HEK293 (cell line): ENCODE measurements around the gene PCDH15.

ENCODE experiments used
- CTCF ChIA-PET: fragments of 350-600 bp; formaldehyde crosslinking; extraction: SDS; loops from one replicate; lab custom pipeline; 2021; ENCODE audit warnings: antibody characterized with exemption; lab: Yijun Ruan, JAX
- POLR2A ChIA-PET: fragments of 300-600 bp; formaldehyde crosslinking; extraction: SDS; loops from one replicate; lab custom pipeline; 2020; ENCODE audit warnings: antibody characterized with exemption, inconsistent platforms; lab: Yijun Ruan, JAX
- H3K27ac ChIP-seq: fragments of 200-500 bp; sonication (Bioruptor generic); 2 replicates; pipeline ENCODE4 v1.5.1; 2014; ENCODE audit warnings: low read depth, low read length, control low read depth, inconsistent platforms; ENCODE audit errors: extremely low read depth
- H3K36me3 ChIP-seq, 2 experiments: fragments of 200-500 bp in 1 of 2; sonication (Bioruptor generic) in 1 of 2; 1 replicate in 1 of 2; 2 replicates in 1 of 2; pipeline ENCODE4 v1.5.1; 2014 to 2017; ENCODE audit warnings: inconsistent platforms in 2 of 2, low read length in 2 of 2; ENCODE audit not compliant: control insufficient read depth in 2 of 2, insufficient read depth in 1 of 2
- H3K4me1 ChIP-seq: fragments of 200-500 bp; sonication (Bioruptor generic); 2 replicates; pipeline ENCODE4 v1.5.1; 2014; ENCODE audit warnings: mild to moderate bottlenecking, low read length, inconsistent platforms; ENCODE audit not compliant: control insufficient read depth, insufficient read depth
- H3K4me3 ChIP-seq: 2 replicates; pipeline ENCODE4 v1.5.1; 2011; ENCODE audit warnings: low read depth, mild to moderate bottlenecking, control low read depth, low read length, moderate library complexity
- H3K9me3 ChIP-seq: fragments of 200-500 bp; sonication (Bioruptor generic); 2 replicates; pipeline ENCODE4 v1.5.1; 2014; ENCODE audit warnings: low read depth, low read length, inconsistent platforms; ENCODE audit not compliant: control insufficient read depth, insufficient read depth
- ELK4 ChIP-seq: IDR thresholded peaks from 2 replicates; pipeline ENCODE4 v1.6.1; 2011; ENCODE audit warnings: mild to moderate bottlenecking, low read depth, low read length, borderline replicate concordance
- HIC1 ChIP-seq: fragments of 450-650 bp; formaldehyde crosslinking; IDR thresholded peaks from 2 replicates; pipeline ENCODE4 v1.5.1; 2016; ENCODE audit warnings: missing biosample characterization, missing genetic modification characterization
- KLF7 ChIP-seq: fragments of 450-650 bp; formaldehyde crosslinking; IDR thresholded peaks from 2 replicates; pipeline ENCODE4 v1.5.1; 2016; ENCODE audit warnings: missing biosample characterization, missing genetic modification characterization, borderline replicate concordance
- MZF1 ChIP-seq: fragments of 450-650 bp; formaldehyde crosslinking; IDR thresholded peaks from 2 replicates; pipeline ENCODE4 v1.5.1; 2017; ENCODE audit warnings: missing biosample characterization, missing genetic modification characterization, borderline replicate concordance
- REPIN1 ChIP-seq: fragments of 450-650 bp; formaldehyde crosslinking; IDR thresholded peaks from 2 replicates; pipeline ENCODE4 v1.5.1; 2017; ENCODE audit warnings: missing biosample characterization, missing genetic modification characterization, low read depth
- YY2 ChIP-seq: fragments of 450-650 bp; formaldehyde crosslinking; IDR thresholded peaks from 2 replicates; pipeline ENCODE4 v1.5.1; 2016; ENCODE audit warnings: missing biosample characterization, missing genetic modification characterization
- ZFP3 ChIP-seq: fragments of 450-650 bp; formaldehyde crosslinking; IDR thresholded peaks from 2 replicates; pipeline ENCODE4 v1.5.1; 2016; ENCODE audit warnings: low read depth, missing biosample characterization, missing genetic modification characterization
- ZFP37 ChIP-seq: fragments of 450-650 bp; formaldehyde crosslinking; IDR thresholded peaks from 2 replicates; pipeline ENCODE4 v1.5.1; 2016; ENCODE audit warnings: missing biosample characterization, missing genetic modification characterization
- ZIC2 ChIP-seq: fragments of 450-650 bp; formaldehyde crosslinking; IDR thresholded peaks from 2 replicates; pipeline ENCODE4 v1.5.1; 2016; ENCODE audit warnings: missing biosample characterization, missing genetic modification characterization
- ZNF133 ChIP-seq: fragments of 450-650 bp; formaldehyde crosslinking; IDR thresholded peaks from 2 replicates; pipeline ENCODE4 v1.5.1; 2016; ENCODE audit warnings: missing biosample characterization, missing genetic modification characterization
- ZNF350 ChIP-seq: fragments of 450-650 bp; formaldehyde crosslinking; IDR thresholded peaks from 2 replicates; pipeline ENCODE4 v1.5.0; 2017; ENCODE audit warnings: missing biosample characterization, mild to moderate bottlenecking, missing genetic modification characterization
- ZNF416 ChIP-seq: fragments of 450-650 bp; formaldehyde crosslinking; IDR thresholded peaks from 2 replicates; pipeline ENCODE4 v1.5.1; 2016; ENCODE audit warnings: missing biosample characterization, missing genetic modification characterization
- ZNF473 ChIP-seq: fragments of 450-650 bp; formaldehyde crosslinking; IDR thresholded peaks from 2 replicates; pipeline ENCODE4 v1.5.1; 2017; ENCODE audit warnings: missing biosample characterization, missing genetic modification characterization
- ZNF501 ChIP-seq: fragments of 450-650 bp; formaldehyde crosslinking; IDR thresholded peaks from 2 replicates; pipeline ENCODE4 v1.5.1; 2016; ENCODE audit warnings: missing biosample characterization, missing genetic modification characterization
- ZNF555 ChIP-seq: fragments of 450-650 bp; formaldehyde crosslinking; conservative IDR thresholded peaks from 2 replicates; pipeline ENCODE4 v1.5.1; 2017; ENCODE audit warnings: missing biosample characterization, mild to moderate bottlenecking, missing genetic modification characterization, inconsistent platforms
- ZNF585B ChIP-seq: fragments of 450-650 bp; formaldehyde crosslinking; IDR thresholded peaks from 2 replicates; pipeline ENCODE4 v1.5.1; 2016; ENCODE audit warnings: missing biosample characterization, missing genetic modification characterization
- ZNF654 ChIP-seq: fragments of 450-650 bp; formaldehyde crosslinking; IDR thresholded peaks from 2 replicates; pipeline ENCODE4 v1.5.1; 2016; ENCODE audit warnings: low read depth, missing biosample characterization, missing genetic modification characterization
- ZNF670 ChIP-seq: fragments of 450-650 bp; formaldehyde crosslinking; IDR thresholded peaks from 2 replicates; pipeline ENCODE4 v1.5.1; 2016; ENCODE audit warnings: missing biosample characterization, missing genetic modification characterization, low read depth
- ZSCAN18 ChIP-seq: fragments of 450-650 bp; formaldehyde crosslinking; IDR thresholded peaks from 2 replicates; pipeline ENCODE4 v1.5.1; 2016; ENCODE audit warnings: missing biosample characterization, missing genetic modification characterization
- TF ChIP-seq, protein P1 (sequence below): fragments of 450-650 bp; formaldehyde crosslinking; IDR thresholded peaks from 2 replicates; pipeline ENCODE4 v1.5.1; 2016; ENCODE audit warnings: missing biosample characterization, missing genetic modification characterization
- TF ChIP-seq, protein P2 (sequence below): fragments of 450-650 bp; formaldehyde crosslinking; IDR thresholded peaks from 2 replicates; pipeline ENCODE4; 2016; ENCODE audit warnings: missing biosample characterization, missing genetic modification characterization
- TF ChIP-seq, protein P3 (sequence below): fragments of 450-650 bp; formaldehyde crosslinking; IDR thresholded peaks from 2 replicates; pipeline ENCODE4 v1.5.1; 2016; ENCODE audit warnings: missing biosample characterization, missing genetic modification characterization

PCDH15 gene

GRCh38 chr10:54667136-54667535 lies 133.9 kb downstream of the PCDH15 start:
- Histone ChIP-seq H3K27ac (no peak overlapping the region), H3K36me3 (no peaks in the 10 kb centered on the region), H3K4me1 (no peaks in the 10 kb centered on the region), H3K4me3 (no peak overlapping the region), H3K9me3 (no peaks in the 10 kb centered on the region)
- ChIA-PET CTCF (no interaction called here), POLR2A (no interaction called here)
- TF ChIP-seq YY2 (tag by site-specific recombination), result no peak
- no peak for TF ChIP-seq HIC1 (tag by site-specific recombination)
- no peak for TF ChIP-seq ZNF133
- TF ChIP-seq ELK4, result no peak
- TF ChIP-seq REPIN1, result no peak
- no peak for TF ChIP-seq ZNF416

GRCh38 chr10:54666192-54666591 lies 134.8 kb downstream of the PCDH15 start:
- POLR2A ChIA-PET, result no interaction called here
- Histone ChIP-seq H3K27ac (no peak overlapping the region), H3K36me3 (no peaks in the 10 kb centered on the region), H3K9me3 (no peaks in the 10 kb centered on the region), H3K4me1 (no peaks in the 10 kb centered on the region), H3K4me3 (no peak overlapping the region)
- no peak for TF ChIP-seq ZNF555
- TF ChIP-seq, protein P1, sequence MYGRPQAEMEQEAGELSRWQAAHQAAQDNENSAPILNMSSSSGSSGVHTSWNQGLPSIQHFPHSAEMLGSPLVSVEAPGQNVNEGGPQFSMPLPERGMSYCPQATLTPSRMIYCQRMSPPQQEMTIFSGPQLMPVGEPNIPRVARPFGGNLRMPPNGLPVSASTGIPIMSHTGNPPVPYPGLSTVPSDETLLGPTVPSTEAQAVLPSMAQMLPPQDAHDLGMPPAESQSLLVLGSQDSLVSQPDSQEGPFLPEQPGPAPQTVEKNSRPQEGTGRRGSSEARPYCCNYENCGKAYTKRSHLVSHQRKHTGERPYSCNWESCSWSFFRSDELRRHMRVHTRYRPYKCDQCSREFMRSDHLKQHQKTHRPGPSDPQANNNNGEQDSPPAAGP, result no peak
- TF ChIP-seq, protein P2, sequence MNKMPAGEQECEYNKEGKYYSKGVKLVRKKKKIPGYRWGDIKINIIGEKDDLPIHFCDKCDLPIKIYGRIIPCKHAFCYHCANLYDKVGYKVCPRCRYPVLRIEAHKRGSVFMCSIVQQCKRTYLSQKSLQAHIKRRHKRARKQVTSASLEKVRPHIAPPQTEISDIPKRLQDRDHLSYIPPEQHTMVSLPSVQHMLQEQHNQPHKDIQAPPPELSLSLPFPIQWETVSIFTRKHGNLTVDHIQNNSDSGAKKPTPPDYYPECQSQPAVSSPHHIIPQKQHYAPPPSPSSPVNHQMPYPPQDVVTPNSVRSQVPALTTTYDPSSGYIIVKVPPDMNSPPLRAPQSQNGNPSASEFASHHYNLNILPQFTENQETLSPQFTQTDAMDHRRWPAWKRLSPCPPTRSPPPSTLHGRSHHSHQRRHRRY (tag by site-specific recombination), result no peak
- no peak for TF ChIP-seq REPIN1
- TF ChIP-seq ZNF501 (tag by site-specific recombination), result no peak
- TF ChIP-seq ZFP37 (tag by site-specific recombination), result no peak
- no peak for TF ChIP-seq ZNF654
- TF ChIP-seq ZIC2 (tag by site-specific recombination), result no peak
- no peak for TF ChIP-seq ZNF670 (tag by site-specific recombination)
- TF ChIP-seq KLF7 (tag by site-specific recombination), result no peak
- TF ChIP-seq, protein P3, sequence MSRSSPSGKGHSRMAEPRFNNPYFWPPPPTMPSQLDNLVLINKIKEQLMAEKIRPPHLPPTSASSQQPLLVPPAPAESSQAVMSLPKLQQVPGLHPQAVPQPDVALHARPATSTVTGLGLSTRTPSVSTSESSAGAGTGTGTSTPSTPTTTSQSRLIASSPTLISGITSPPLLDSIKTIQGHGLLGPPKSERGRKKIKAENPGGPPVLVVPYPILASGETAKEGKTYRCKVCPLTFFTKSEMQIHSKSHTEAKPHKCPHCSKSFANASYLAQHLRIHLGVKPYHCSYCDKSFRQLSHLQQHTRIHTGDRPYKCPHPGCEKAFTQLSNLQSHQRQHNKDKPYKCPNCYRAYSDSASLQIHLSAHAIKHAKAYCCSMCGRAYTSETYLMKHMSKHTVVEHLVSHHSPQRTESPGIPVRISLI (tag by site-specific recombination), result no peak
- TF ChIP-seq ZSCAN18 (tag by site-specific recombination), result no peak
- TF ChIP-seq ZNF473 (tag by site-specific recombination), result no peak
- no peak for TF ChIP-seq MZF1 (tag by site-specific recombination)
- no peak for TF ChIP-seq ZNF585B
- TF ChIP-seq ZNF350 (tag by site-specific recombination), result no peak
- no peak for TF ChIP-seq ZFP3 (tag by site-specific recombination)
- CTCF ChIA-PET, result no interaction called here
